Prostate gland (tissue), 2 donors: ENCODE data around the gene FEZF1. TPM values are rescaled to one million over a fixed set of nuclear protein-coding genes. Genes with fewer than 3 reads are reported as not detected.
"Not testable (repeated sequence)": the region's sequence is repeated elsewhere in the genome, so short reads cannot be mapped to it uniquely, and the experiment has no call there.

ENCODE experiments used
- DNase-seq: peaks from one replicate; pipeline ENCODE4 v3.0.0-alpha.2; 2019; ENCODE audit warnings: low spot score
- H3K27ac ChIP-seq, 2 donors: fragments of 200-600 bp; sonication (generic); 2 replicates each; pipeline ENCODE4 v1.5.1; 2017 to 2019
- H3K27me3 ChIP-seq: fragments of 200-600 bp; sonication (generic); replicated peaks from 2 replicates; pipeline ENCODE4 v1.5.1; 2019; ENCODE audit not compliant: insufficient read depth
- H3K36me3 ChIP-seq, 2 donors: fragments of 200-600 bp; sonication (generic); 1 replicate in 1 of 2; 2 replicates in 1 of 2; pipeline versions ENCODE4 v1.5.1 to v1.8.1; 2017 to 2019
- H3K4me1 ChIP-seq: fragments of 200-600 bp; sonication (generic); replicated peaks from 2 replicates; pipeline ENCODE4 v1.5.1; 2019
- H3K4me3 ChIP-seq, 2 donors: fragments of 200-600 bp; sonication (generic); 2 replicates each; pipeline ENCODE4 v1.5.1; 2017 to 2019
- H3K9me3 ChIP-seq: fragments of 200-600 bp; sonication (generic); 2 replicates; pipeline ENCODE4 v1.5.1; 2017
- CTCF ChIP-seq, 4 experiments: fragments of 200-600 bp in 2 of 4; fragments of 450-650 bp in 2 of 4; sonication (generic) in 2 of 4; IDR thresholded peaks; 1 replicate in 3 of 4; 2 replicates in 1 of 4; pipeline ENCODE4 v1.5.1; 2016 to 2019; ENCODE audit warnings: antibody characterized with exemption in 4 of 4, mild to moderate bottlenecking in 2 of 4, moderate library complexity in 2 of 4
- POLR2A ChIP-seq: fragments of 450-650 bp; IDR thresholded peaks from one replicate; pipeline ENCODE4 v1.6.1; 2016; ENCODE audit warnings: antibody characterized with exemption, mild to moderate bottlenecking
- POLR2AphosphoS5 ChIP-seq: sonication (generic); formaldehyde crosslinking; IDR thresholded peaks from one replicate; pipeline ENCODE4 v1.6.1; 2017; ENCODE audit warnings: antibody characterized with exemption
- WGBS: methylation state at CpG from one replicate; pipeline ENCODE4 v1.1.5; 2018; 5-methylcytosine and 5-hydroxymethylcytosine counted together
- intact Hi-C: fragments of 100-400 bp; cut with DNase I; formaldehyde crosslinking; loops from one replicate; pipeline ENCODE4 v1.14.2; 2022
- total RNA-seq, 2 donors: library from RNA; depleted of rRNA; stranded (reverse); fragments of >200 nt; gene quantifications; one replicate each; pipeline ENCODE4 v1.1.0, GENCODE V29; 2016

FEZF1 gene
- total RNA-seq, 2 donors from 2014 or later, result 2.6 TPM; not detected in 1

DNA sequence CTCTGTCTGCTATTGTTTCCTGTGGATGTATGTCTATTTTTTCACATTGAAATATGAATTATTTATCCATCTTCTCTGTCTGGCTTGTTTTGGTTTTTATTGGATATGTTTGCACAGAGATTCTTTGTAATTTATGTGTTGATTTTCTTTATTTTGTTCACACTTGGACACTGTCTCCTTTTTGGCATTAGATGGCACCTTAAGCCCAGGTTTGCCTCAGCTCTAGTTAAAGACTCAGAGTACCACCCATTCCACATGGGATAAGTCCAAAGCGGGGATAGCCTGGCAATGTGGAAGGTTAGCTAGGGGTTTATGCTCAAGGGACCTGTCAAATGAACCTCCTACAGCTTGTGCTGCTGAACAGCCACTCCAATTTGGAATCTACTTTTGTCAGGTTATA, 14.1 kb downstream of the FEZF1 start:
- WGBS, result 100% methylated on average over 1 of the region's 1 CpG
- Histone ChIP-seq H3K4me1 (no peaks in the 10 kb centered on the region), H3K4me3 (no peak overlapping the region), H3K27me3 (no peaks in the 10 kb centered on the region), H3K27ac (no peak overlapping the region), H3K9me3 (no peaks in the 10 kb centered on the region), H3K36me3 (no peaks in the 10 kb centered on the region)
- TF ChIP-seq POLR2AphosphoS5 (no peak), CTCF (IDR thresholded peaks at IDR 0.05) (no peak)
- no peak for DNase-seq
- intact Hi-C loops, result no loop called here

- H3K9me3 ChIP-seq, result no peaks in the 10 kb centered on the region
- no peaks in the 10 kb centered on the region for H3K27me3 ChIP-seq
- no peak overlapping the region for H3K27ac ChIP-seq
- DNase-seq, result no peak
- intact Hi-C loops, result no loop called here
- 70% methylated on average over 1 of the region's 1 CpG for WGBS
- H3K4me3 ChIP-seq, result no peak overlapping the region
- no peaks in the 10 kb centered on the region for H3K4me1 ChIP-seq
- no peaks in the 10 kb centered on the region for H3K36me3 ChIP-seq
- no peak for TF ChIP-seq POLR2A
- no peak for TF ChIP-seq CTCF (IDR thresholded peaks at IDR 0.05)
- TF ChIP-seq POLR2AphosphoS5, result no peak
Observed at GRCh38 chr7:122289426-122289825, 15.1 kb downstream of the FEZF1 start.

DNA sequence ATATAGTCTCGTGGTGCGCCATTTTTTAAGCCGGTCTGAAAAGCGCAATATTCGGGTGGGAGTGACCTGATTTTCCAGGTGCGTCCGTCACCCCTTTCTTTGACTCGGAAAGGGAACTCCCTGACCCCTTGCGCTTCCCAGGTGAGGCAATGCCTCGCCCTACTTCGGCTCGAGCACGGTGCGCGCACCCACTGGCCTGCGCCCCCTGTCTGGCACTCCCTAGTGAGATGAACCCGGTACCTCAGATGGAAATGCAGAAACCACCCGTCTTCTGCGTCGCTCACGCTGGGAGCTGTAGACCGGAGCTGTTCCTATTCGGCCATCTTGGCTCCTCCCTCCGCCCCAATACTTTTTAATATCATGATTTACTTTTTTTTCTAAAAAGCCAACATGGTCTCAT, 19.9 kb downstream of the FEZF1 start:
- 75% methylated on average over 19 of the region's 24 CpGs for WGBS
- H3K4me1 ChIP-seq, H3K27me3 ChIP-seq, H3K27ac ChIP-seq, intact Hi-C loops, DNase-seq, H3K9me3 ChIP-seq, H3K36me3 ChIP-seq: not testable (repeated sequence)
- peak overlapping the region; percentile 16 to 23 for H3K4me3 ChIP-seq

DNA sequence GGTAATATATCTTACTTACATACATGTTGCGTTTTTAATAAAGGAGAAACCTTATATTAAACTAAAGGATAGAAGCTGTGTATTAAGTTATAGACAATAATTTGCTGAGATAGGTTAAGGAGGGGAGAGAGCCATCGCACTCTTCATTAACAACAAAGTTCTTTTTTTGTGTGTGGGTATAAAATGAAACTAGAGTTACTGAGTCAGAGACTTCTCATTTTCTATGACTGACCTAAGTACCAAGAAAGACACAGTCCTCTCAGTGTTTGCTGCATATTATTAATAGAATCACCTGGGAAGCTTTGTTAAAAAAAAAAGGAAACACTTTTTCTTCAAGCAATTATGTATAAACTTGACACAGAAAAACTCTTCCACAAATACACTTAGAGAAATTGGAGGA, 31.4 kb downstream of the FEZF1 start:
- Histone ChIP-seq H3K4me3 (no peak overlapping the region), H3K36me3 (no peaks in the 10 kb centered on the region), H3K4me1 (no peaks in the 10 kb centered on the region), H3K9me3 (no peaks in the 10 kb centered on the region), H3K27me3 (no peaks in the 10 kb centered on the region), H3K27ac (no peak overlapping the region)
- DNase-seq, result no peak
- intact Hi-C loops, result no loop called here
- TF ChIP-seq CTCF (IDR thresholded peaks at IDR 0.05) (no peak), POLR2AphosphoS5 (no peak), POLR2A (no peak)
- 94% methylated on average over 2 of the region's 2 CpGs for WGBS

GRCh38 chr7:122269241-122269640, 35.3 kb downstream of the FEZF1 start:
- TF ChIP-seq POLR2A (no peak), POLR2AphosphoS5 (no peak), CTCF (IDR thresholded peaks at IDR 0.05) (no peak)
- no peak for DNase-seq
- intact Hi-C loops, result no loop called here
- H3K9me3 ChIP-seq, result no peaks in the 10 kb centered on the region
- no peaks in the 10 kb centered on the region for H3K36me3 ChIP-seq
- WGBS, result 59% methylated on average over 1 of the region's 1 CpG
- no peaks in the 10 kb centered on the region for H3K4me1 ChIP-seq
- H3K27me3 ChIP-seq, result no peaks in the 10 kb centered on the region
- no peak overlapping the region for H3K4me3 ChIP-seq
- H3K27ac ChIP-seq, result no peak overlapping the region

- TF ChIP-seq POLR2AphosphoS5 (no peak), POLR2A (no peak), CTCF (IDR thresholded peaks at IDR 0.05) (no peak)
- intact Hi-C loops, result no loop called here
- Histone ChIP-seq H3K36me3 (no peaks in the 10 kb centered on the region), H3K4me1 (no peaks in the 10 kb centered on the region), H3K4me3 (no peak overlapping the region), H3K27ac (no peak overlapping the region), H3K9me3 (no peaks in the 10 kb centered on the region), H3K27me3 (no peaks in the 10 kb centered on the region)
- WGBS, result 70% methylated on average over 3 of the region's 3 CpGs
- DNase-seq, result no peak
Observed at GRCh38 chr7:122268101-122268500, 36.4 kb downstream of the FEZF1 start.
